Neural cell (in vitro differentiated cells): ENCODE results near the gene JMJD1C. TPM values are rescaled to one million over a fixed set of nuclear protein-coding genes. Genes with fewer than 3 reads are reported as not detected.

ENCODE experiments used
- H2AFZ ChIP-seq: fragments of 200-600, 300-800 bp; sonication (generic), shearing (Covaris generic); 2 replicates; pipeline ENCODE4 v1.6.0; 2014; ENCODE audit warnings: low read depth, mild to moderate bottlenecking, antibody characterized with exemption, low read length, moderate library complexity
- H3F3A ChIP-seq: fragments of 200-600 bp; shearing (Covaris generic); 2 replicates; pipeline ENCODE4 v1.6.1; 2016; ENCODE audit warnings: mild to moderate bottlenecking, moderate library complexity, mixed read lengths, antibody characterized with exemption, low read length; ENCODE audit not compliant: insufficient read depth, poor library complexity, severe bottlenecking
- H3K27ac ChIP-seq: fragments of 200-600, 300-800 bp; sonication (generic), shearing (Covaris generic); 2 replicates; pipeline ENCODE4 v1.5.1; 2014; ENCODE audit warnings: mild to moderate bottlenecking, low read length, moderate library complexity
- H3K27me3 ChIP-seq: fragments of 300-800, 200-600 bp; sonication (generic), shearing (Covaris generic); 2 replicates; pipeline ENCODE4 v1.6.0; 2014; ENCODE audit warnings: mild to moderate bottlenecking, low read depth, low read length, moderate library complexity; ENCODE audit not compliant: insufficient read depth
- H3K36me3 ChIP-seq: fragments of 300-800, 200-600 bp; sonication (generic), shearing (Covaris generic); 2 replicates; pipeline ENCODE4 v1.5.1; 2014; ENCODE audit warnings: mild to moderate bottlenecking, antibody characterized with exemption, low read length, moderate library complexity; ENCODE audit not compliant: insufficient read depth
- H3K4me2 ChIP-seq: fragments of 300-800, 200-600 bp; sonication (generic), shearing (Covaris generic); 2 replicates; pipeline ENCODE4 v1.6.0; 2014; ENCODE audit warnings: mild to moderate bottlenecking, low read length
- H3K4me3 ChIP-seq: fragments of 300-800, 200-600 bp; sonication (generic), shearing (Covaris generic); 2 replicates; pipeline ENCODE4 v1.5.1; 2014; ENCODE audit warnings: mild to moderate bottlenecking, low read length, moderate library complexity
- H3K79me2 ChIP-seq: fragments of 200-600 bp; shearing (Covaris generic); replicated peaks from 2 replicates; pipeline ENCODE4 v1.6.0; 2014; ENCODE audit warnings: mild to moderate bottlenecking, low read length, moderate library complexity; ENCODE audit not compliant: insufficient read depth
- H3K9ac ChIP-seq: fragments of 300-800, 200-600 bp; sonication (generic), shearing (Covaris generic); 2 replicates; pipeline ENCODE4 v1.6.1; 2016; ENCODE audit warnings: mild to moderate bottlenecking, low read length, mixed read lengths
- H3K9me2 ChIP-seq: fragments of 200-600 bp; shearing (Covaris generic); 2 replicates; pipeline ENCODE4 v1.6.1; 2016; ENCODE audit warnings: mild to moderate bottlenecking, low read length, mixed read lengths; ENCODE audit not compliant: insufficient read depth
- H3K9me3 ChIP-seq: fragments of 200-600, 300-800 bp; sonication (generic), shearing (Covaris generic); 2 replicates; pipeline ENCODE4 v1.6.1; 2016; ENCODE audit warnings: mild to moderate bottlenecking, mixed run types, low read length, moderate library complexity, mixed read lengths
- H4K20me1 ChIP-seq: fragments of 200-600 bp; shearing (Covaris generic); 2 replicates; pipeline ENCODE4 v1.6.1; 2016; ENCODE audit warnings: mild to moderate bottlenecking, mixed run types; ENCODE audit not compliant: insufficient read depth
- CTCF ChIP-seq: fragments of 450-650 bp; IDR thresholded peaks from 2 replicates; pipeline ENCODE4 v1.5.1; 2014; ENCODE audit warnings: antibody characterized with exemption, mild to moderate bottlenecking, moderate library complexity; ENCODE audit not compliant: poor library complexity, severe bottlenecking
- EP300 ChIP-seq: fragments of 450-650 bp; conservative IDR thresholded peaks from 2 replicates; pipeline ENCODE4 v1.6.1; 2014; ENCODE audit warnings: antibody characterized with exemption, mild to moderate bottlenecking, moderate library complexity; ENCODE audit not compliant: poor library complexity, severe bottlenecking
- EZH2 ChIP-seq: fragments of 200-600, 300-800 bp; shearing (Covaris generic), sonication (generic); IDR thresholded peaks from 2 replicates; pipeline ENCODE4 v1.6.1; 2014; ENCODE audit warnings: antibody characterized with exemption, low read length, borderline replicate concordance, mild to moderate bottlenecking; ENCODE audit not compliant: insufficient read depth, poor library complexity, severe bottlenecking
- MXI1 ChIP-seq: fragments of 450-650 bp; conservative IDR thresholded peaks from 2 replicates; pipeline ENCODE4 v1.6.1; 2014; ENCODE audit warnings: antibody characterized with exemption, mild to moderate bottlenecking; ENCODE audit not compliant: poor library complexity, severe bottlenecking
- POLR2AphosphoS5 ChIP-seq: IDR thresholded peaks from 2 replicates; pipeline ENCODE4 v1.6.1; 2012
- RAD21 ChIP-seq: fragments of 450-650 bp; conservative IDR thresholded peaks from 2 replicates; pipeline ENCODE4 v1.6.1; 2014; ENCODE audit warnings: antibody characterized with exemption, mild to moderate bottlenecking, moderate library complexity
- REST ChIP-seq: IDR thresholded peaks from 2 replicates; pipeline ENCODE4 v1.6.1; 2012; ENCODE audit warnings: borderline replicate concordance
- SMC3 ChIP-seq: fragments of 450-650 bp; conservative IDR thresholded peaks from 2 replicates; pipeline ENCODE4 v1.6.1; 2014; ENCODE audit warnings: antibody characterized with exemption, mild to moderate bottlenecking, moderate library complexity; ENCODE audit not compliant: poor library complexity
- TAF1 ChIP-seq: IDR thresholded peaks from 2 replicates; pipeline ENCODE4 v1.6.1; 2012; ENCODE audit warnings: low read depth
- polyA plus RNA-seq: library from polyadenylated mRNA; depleted of rRNA; stranded (reverse); fragments of >200 nt; gene quantifications from 2 replicates; pipeline ENCODE4 v1.2.3, GENCODE V29; 2014

The JMJD1C gene
- polyA plus RNA-seq, 1 donor from 2014 or later, result 108 TPM

- Histone ChIP-seq H3K9me2 (no peaks in the 10 kb centered on the region), H3K9ac (no peak overlapping the region), H3F3A (peaks cover 6% of the 10 kb centered on the region), H3K79me2 (peaks cover 60% of the 10 kb centered on the region), H2AFZ (no peak overlapping the region), H3K36me3 (no peaks in the 10 kb centered on the region), H3K27ac (no peak overlapping the region), H3K9me3 (no peaks in the 10 kb centered on the region), H3K4me2 (peak overlapping the region; percentile 85), H3K4me3 (peak overlapping the region; percentile 73), H4K20me1 (peaks cover 6% of the 10 kb centered on the region), H3K27me3 (no peaks in the 10 kb centered on the region)
- TF ChIP-seq TAF1, result no peak
- no peak for TF ChIP-seq RAD21
- no peak for TF ChIP-seq MXI1
- TF ChIP-seq REST, result no peak
- TF ChIP-seq CTCF, result no peak
- no peak for TF ChIP-seq EP300
- no peak for TF ChIP-seq POLR2AphosphoS5
- TF ChIP-seq SMC3, result no peak
- TF ChIP-seq EZH2, result no peak
Observed at GRCh38 chr10:63265683-63266235, 200.0 kb downstream of the JMJD1C start.

GRCh38 chr10:63265222-63265617 is 200.6 kb downstream of the JMJD1C start:
- no peak overlapping the region for H2AFZ ChIP-seq
- H3K9me3 ChIP-seq, result no peaks in the 10 kb centered on the region
- H4K20me1 ChIP-seq, result peaks cover 6% of the 10 kb centered on the region
- no peak overlapping the region for H3K27ac ChIP-seq
- TF ChIP-seq RAD21 (no peak), REST (no peak), SMC3 (no peak), EZH2 (no peak), MXI1 (no peak), TAF1 (no peak), EP300 (no peak)
- peaks cover under 1% of the 10 kb centered on the region for H3K36me3 ChIP-seq
- H3K9me2 ChIP-seq, result no peaks in the 10 kb centered on the region
- H3K4me3 ChIP-seq, result peak overlapping the region; percentile 73
- H3K9ac ChIP-seq, result no peak overlapping the region
- peaks cover 60% of the 10 kb centered on the region for H3K79me2 ChIP-seq
- H3K27me3 ChIP-seq, result no peaks in the 10 kb centered on the region
- peak overlapping the region; percentile 85 for H3K4me2 ChIP-seq
- H3F3A ChIP-seq, result peaks cover 6% of the 10 kb centered on the region
